GM12878 (cell line): Measurements from ENCODE around the gene DHX38. TPM values are rescaled to one million over a fixed set of nuclear protein-coding genes. Genes with fewer than 3 reads are reported as not detected.
"Not testable (repeated sequence)": the region's sequence is repeated elsewhere in the genome, so short reads cannot be mapped to it uniquely, and the experiment has no call there.

Experiments
- ATAC-seq: fragments of 200-7000 bp; cut with Tn5 transposase; 3 replicates; pipeline ENCODE4 v1.9.1; 2020; ENCODE audit warnings: mild to moderate bottlenecking, moderate library complexity
- BruUV-seq: library from RNA; stranded (reverse); fragments of 400-500 nt; replicated peaks from 2 replicates; lab custom pipeline; 2021; lab: Mats Ljungman, UMichigan
- CTCF ChIA-PET: fragments of 300-600 bp; sonication (Branson Sonifier 250); formaldehyde crosslinking; extraction: SDS; loops from one replicate; lab custom pipeline; 2021; ENCODE audit warnings: inconsistent platforms; lab: Yijun Ruan, JAX
- POLR2A ChIA-PET: fragments of 350-600 bp; formaldehyde crosslinking; extraction: SDS; loops from one replicate; lab custom pipeline; 2021; ENCODE audit warnings: inconsistent platforms; lab: Charles Lee
- RAD21 ChIA-PET: fragments of 300-600 bp; sonication (Branson Sonifier 250); formaldehyde crosslinking; loops from one replicate; lab custom pipeline; 2023; ENCODE audit warnings: antibody characterized with exemption; ENCODE audit not compliant: unreplicated experiment; lab: Charles Lee
- SMC1A ChIA-PET: fragments of 300-600 bp; sonication (Branson Sonifier 250); formaldehyde crosslinking; loops from one replicate; lab custom pipeline; 2023; ENCODE audit not compliant: unreplicated experiment, uncharacterized antibody; lab: Charles Lee
- DNase-seq: peaks from one replicate; pipeline ENCODE4 v3.0.0-alpha.2; 2011; ENCODE audit warnings: low read depth, low spot score
- FAIRE-seq: peaks from 3 replicates; lab custom pipeline; 2011; peaks lifted over from hg19 to GRCh38; lab: Jason Lieb, UNC
- H2AFZ ChIP-seq: 2 replicates; pipeline ENCODE4 v1.6.0; 2011; ENCODE audit warnings: low read depth, low read length, control low read depth; ENCODE audit not compliant: control insufficient read depth
- H3K27ac ChIP-seq: 2 replicates; pipeline ENCODE4 v1.5.1; 2011; ENCODE audit warnings: control low read depth; ENCODE audit not compliant: control insufficient read depth, insufficient read depth
- H3K27me3 ChIP-seq, 2 experiments: replicated peaks in 1 of 2; 2 replicates each; pipeline versions ENCODE4 v1.6.0 to v1.6.1; 2011; ENCODE audit warnings: low read length in 1 of 2; ENCODE audit not compliant: control insufficient read depth in 2 of 2, insufficient read depth in 2 of 2
- H3K36me3 ChIP-seq, 2 experiments: 2 replicates each; pipeline ENCODE4 v1.5.1; 2011; ENCODE audit warnings: low read length in 1 of 2; ENCODE audit not compliant: control insufficient read depth in 2 of 2, insufficient read depth in 2 of 2
- H3K4me1 ChIP-seq: 2 replicates; pipeline ENCODE4 v1.6.1; 2011; ENCODE audit warnings: mild to moderate bottlenecking, low read length, moderate library complexity, mixed read lengths; ENCODE audit not compliant: control insufficient read depth, insufficient read depth
- H3K4me2 ChIP-seq: 2 replicates; pipeline ENCODE4 v1.6.0; 2011; ENCODE audit warnings: control low read depth; ENCODE audit not compliant: control insufficient read depth, insufficient read depth
- H3K4me3 ChIP-seq: fragments of 200-600 bp; sonication (generic); 2 replicates; pipeline ENCODE4 v1.5.1; 2016
- H3K79me2 ChIP-seq: 2 replicates; pipeline ENCODE4 v1.6.0; 2011; ENCODE audit warnings: low read length; ENCODE audit not compliant: control insufficient read depth, insufficient read depth
- H3K9ac ChIP-seq: 2 replicates; pipeline ENCODE4 v1.8.0; 2011; ENCODE audit warnings: low read length, control low read depth, mixed read lengths; ENCODE audit not compliant: control insufficient read depth, insufficient read depth
- H3K9me3 ChIP-seq: replicated peaks from 3 replicates; pipeline ENCODE4 v1.5.1; 2011; ENCODE audit warnings: mild to moderate bottlenecking, low read length; ENCODE audit not compliant: control insufficient read depth, insufficient read depth
- H4K20me1 ChIP-seq: 2 replicates; pipeline ENCODE4 v1.6.0; 2011; ENCODE audit not compliant: control insufficient read depth, insufficient read depth
- WGBS: methylation state at CpG from one replicate; pipeline ENCODE4 v1.1.6; 2016; ENCODE audit warnings: low lambda C conversion rate; ENCODE audit not compliant: insufficient replicate concordance, insufficient coverage; ENCODE audit errors: missing lambda C conversion rate; 5-methylcytosine and 5-hydroxymethylcytosine counted together
- in situ Hi-C: fragments of 300-500 bp; cut with MboI; formaldehyde crosslinking; loops from 9 replicates; pipeline ENCODE4 v1.14.3; 2018; ENCODE audit warnings: mixed read lengths
- intact Hi-C: fragments of 100-400 bp; cut with micrococcal nuclease; formaldehyde crosslinking; loops from one replicate; pipeline ENCODE4 v1.14.2; 2022; ENCODE audit not compliant: unreplicated experiment
- polyA plus RNA-seq, 11 experiments: library from polyadenylated mRNA; depleted of rRNA in 4 of 11; unstranded in 6 of 11; stranded (reverse) in 5 of 11; fragments of >200 nt; fragmentation: Nextera tagmentation in 4 of 11; fragmentation: Illumina TruSeq in 1 of 11; extraction: Ambion mirVana in 4 of 11; extraction: Trizol in 1 of 11; gene quantifications; 1 replicate in 1 of 11; 2 replicates in 10 of 11; pipeline versions ENCODE4 v1.2.1 to v1.2.3, GENCODE V29; 2011 to 2016; ENCODE audit warnings: inconsistent platforms in 2 of 11, missing spikeins in 2 of 11, low read depth in 1 of 11
- total RNA-seq, 4 experiments: library from RNA; depleted of rRNA in 3 of 4; stranded (reverse); fragments of >200 nt in 3 of 4; fragmentation: Illumina TruSeq in 1 of 4; extraction: Trizol in 1 of 4; gene quantifications; 2 replicates each; pipeline versions ENCODE4 v1.2.1 to v1.2.3, GENCODE V29; 2013 to 2021

DHX38 gene
- total and polyA plus RNA-seq, 10 of the 15 experiments (the other 5 are each of a cell fraction or from before 2014, with no cell fraction given): 2.1 to 67.8 (median 43.2) TPM

GRCh38 chr16:72057313-72057712, 36.3 kb upstream of the DHX38 start:
- H3K9me3 ChIP-seq, H3K36me3 ChIP-seq, H3K27ac ChIP-seq, H3K4me2 ChIP-seq, in situ Hi-C loops, H2AFZ ChIP-seq, H4K20me1 ChIP-seq, DNase-seq, CTCF ChIA-PET, ATAC-seq, intact Hi-C loops, POLR2A ChIA-PET, FAIRE-seq, SMC1A ChIA-PET, H3K4me3 ChIP-seq, H3K4me1 ChIP-seq, RAD21 ChIA-PET, H3K79me2 ChIP-seq, H3K9ac ChIP-seq, H3K27me3 ChIP-seq, BruUV-seq: not testable (repeated sequence)
- whole genome bisulfite sequencing: 100% methylated on average over 1 of the region's 6 CpGs

GRCh38 chr16:72059060-72059459, 34.6 kb upstream of the DHX38 start:
- ATAC-seq, H3K27ac ChIP-seq, H3K36me3 ChIP-seq, H3K9me3 ChIP-seq, H4K20me1 ChIP-seq, DNase-seq, H3K79me2 ChIP-seq, intact Hi-C loops, BruUV-seq, in situ Hi-C loops, FAIRE-seq, H3K4me3 ChIP-seq, RAD21 ChIA-PET, CTCF ChIA-PET, H3K27me3 ChIP-seq, H3K4me1 ChIP-seq, POLR2A ChIA-PET, H3K4me2 ChIP-seq, H3K9ac ChIP-seq, SMC1A ChIA-PET, H2AFZ ChIP-seq: not testable (repeated sequence)
- WGBS: 59% methylated on average over 6 of the region's 7 CpGs
